K562 (cell line): ENCODE results near the gene FXYD4. TPM values are rescaled to one million over a fixed set of nuclear protein-coding genes. Genes with fewer than 3 reads are reported as not detected.

Experiments used
- FOS ChIP-seq: IDR thresholded peaks from 3 replicates; pipeline ENCODE4 v1.6.1; 2011; ENCODE audit not compliant: insufficient read length; ENCODE audit errors: extremely low read depth
- GTF3C2 ChIP-seq: IDR thresholded peaks from 3 replicates; pipeline ENCODE4 v1.6.1; 2011; ENCODE audit warnings: borderline replicate concordance, mild to moderate bottlenecking, moderate library complexity; ENCODE audit not compliant: insufficient read length; ENCODE audit errors: extremely low read depth
- HOMEZ ChIP-seq: fragments of 250-450 bp; sonication (Bioruptor Pico); IDR thresholded peaks from 2 replicates; pipeline ENCODE4 v1.4.0; 2020; ENCODE audit warnings: mild to moderate bottlenecking, moderate library complexity
- MXD1 ChIP-seq: fragments of 250-450 bp; sonication (Bioruptor Pico); IDR thresholded peaks from 2 replicates; pipeline ENCODE4 v1.8.0; 2021; ENCODE audit warnings: borderline replicate concordance, mild to moderate bottlenecking, moderate library complexity; ENCODE audit not compliant: poor library complexity, severe bottlenecking
- PHF8 ChIP-seq: fragments of 200-600 bp; sonication (generic); IDR thresholded peaks from 2 replicates; pipeline ENCODE4 v1.6.1; 2012; ENCODE audit warnings: mixed run types, mild to moderate bottlenecking, inconsistent platforms, low read length, moderate library complexity, borderline replicate concordance
- REST ChIP-seq, 2 experiments: fragments of 450-650 bp; formaldehyde crosslinking in 1 of 2; IDR thresholded peaks; 2 replicates each; pipeline versions ENCODE4 v1.4.0 to v1.6.1; 2014 to 2020; ENCODE audit warnings: mild to moderate bottlenecking in 2 of 2, borderline replicate concordance in 1 of 2, low read depth in 1 of 2
- TCF3 ChIP-seq: sonication (generic); formaldehyde crosslinking; IDR thresholded peaks from 2 replicates; pipeline ENCODE4 v1.4.0; 2020; ENCODE audit warnings: mild to moderate bottlenecking, missing genetic modification reagents
- polyA plus RNA-seq, 8 experiments: library from polyadenylated mRNA; depleted of rRNA in 4 of 8; stranded (reverse) in 5 of 8; unstranded in 3 of 8; fragments of >200 nt; fragmentation: Nextera tagmentation in 2 of 8; fragmentation: Illumina TruSeq in 1 of 8; extraction: Ambion mirVana in 2 of 8; extraction: Trizol in 1 of 8; gene quantifications; 2 replicates each; pipeline versions ENCODE4 v1.2.1 to v1.2.3, GENCODE V29; 2011 to 2014; ENCODE audit warnings: inconsistent platforms in 1 of 8, missing spikeins in 1 of 8
- total RNA-seq, 7 experiments: library from RNA; depleted of rRNA in 6 of 7; stranded (reverse); fragments of >200 nt in 6 of 7; fragmentation: Illumina TruSeq in 2 of 7; extraction: Trizol in 2 of 7; gene quantifications; 2 replicates each; pipeline versions ENCODE4 v1.2.1 to v1.2.3, GENCODE V29; 2011 to 2021; ENCODE audit warnings: low replicate concordance in 1 of 7

Gene FXYD4
- total and polyA plus RNA-seq, 9 of the 15 experiments (the other 6 are each of a cell fraction or from before 2014, with no cell fraction given), result not detected

GRCh38 chr10:43408710-43409384, 37.4 kb downstream of the FXYD4 start, which contains the start of gene HNRNPF (continued):
- no peak for TF ChIP-seq REST (IDR thresholded peaks at IDR 0.05; ENCODE audit: borderline replicate concordance)
- peak; percentile 87; the same call in 1 of the 2 replicates for TF ChIP-seq REST (CRISPR knock-in tag; IDR thresholded peaks at IDR 0.05; ENCODE audit: low read depth)
- peak; percentile 51 for TF ChIP-seq TCF3 (CRISPR knock-in tag)
- 0 out of 2 replicates have a peak, but pooled peaks have one; percentile 23 for TF ChIP-seq HOMEZ (CRISPR knock-in tag)
- TF ChIP-seq GTF3C2, result no peak
- TF ChIP-seq MXD1, result peak; percentile 27
- TF ChIP-seq FOS, result no peak
- peak; percentile 87 for TF ChIP-seq PHF8
